ENCODE results near the gene HDAC8.

Gene HDAC8

DNA sequence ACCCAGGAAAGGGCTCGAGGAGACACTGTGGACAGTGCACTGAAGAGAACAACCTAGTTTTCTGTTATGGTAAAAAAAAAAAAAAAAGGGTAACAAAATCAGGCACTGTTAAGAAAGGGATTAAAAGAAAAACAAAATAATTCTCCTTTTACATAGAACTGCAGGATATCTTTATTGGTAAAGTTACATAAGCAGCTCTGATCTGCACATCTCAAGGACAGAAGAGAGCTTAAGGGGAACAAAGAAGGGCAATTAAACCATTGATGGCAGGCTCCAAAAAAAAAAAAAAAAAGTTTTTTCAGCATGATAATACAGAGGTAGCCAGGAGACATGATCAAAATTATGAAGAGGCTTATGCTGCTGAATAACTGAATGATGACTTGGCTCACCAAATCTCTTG lies 85.0 kb downstream of the HDAC8 start:
- no peak overlapping the region for H3K9ac ChIP-seq
- no peak overlapping the region for H3K4me2 ChIP-seq
- H3K27me3 ChIP-seq (ENCODE audit: insufficient read depth, low read depth): no peaks in the 10 kb centered on the region
- no peaks in the 10 kb centered on the region for H3K4me1 ChIP-seq (ENCODE audit: low read depth, poor library complexity, severe bottlenecking)
- no peaks in the 10 kb centered on the region for H3K36me3 ChIP-seq (ENCODE audit: insufficient read depth)
- H4K20me1 ChIP-seq (ENCODE audit: insufficient read depth): no peaks in the 10 kb centered on the region
- H3K27ac ChIP-seq: no peak overlapping the region
- H2AFZ ChIP-seq (ENCODE audit: low read depth): no peak overlapping the region
- H3K79me2 ChIP-seq (ENCODE audit: insufficient read depth, low read depth): no peaks in the 10 kb centered on the region
- TF ChIP-seq, protein P1, sequence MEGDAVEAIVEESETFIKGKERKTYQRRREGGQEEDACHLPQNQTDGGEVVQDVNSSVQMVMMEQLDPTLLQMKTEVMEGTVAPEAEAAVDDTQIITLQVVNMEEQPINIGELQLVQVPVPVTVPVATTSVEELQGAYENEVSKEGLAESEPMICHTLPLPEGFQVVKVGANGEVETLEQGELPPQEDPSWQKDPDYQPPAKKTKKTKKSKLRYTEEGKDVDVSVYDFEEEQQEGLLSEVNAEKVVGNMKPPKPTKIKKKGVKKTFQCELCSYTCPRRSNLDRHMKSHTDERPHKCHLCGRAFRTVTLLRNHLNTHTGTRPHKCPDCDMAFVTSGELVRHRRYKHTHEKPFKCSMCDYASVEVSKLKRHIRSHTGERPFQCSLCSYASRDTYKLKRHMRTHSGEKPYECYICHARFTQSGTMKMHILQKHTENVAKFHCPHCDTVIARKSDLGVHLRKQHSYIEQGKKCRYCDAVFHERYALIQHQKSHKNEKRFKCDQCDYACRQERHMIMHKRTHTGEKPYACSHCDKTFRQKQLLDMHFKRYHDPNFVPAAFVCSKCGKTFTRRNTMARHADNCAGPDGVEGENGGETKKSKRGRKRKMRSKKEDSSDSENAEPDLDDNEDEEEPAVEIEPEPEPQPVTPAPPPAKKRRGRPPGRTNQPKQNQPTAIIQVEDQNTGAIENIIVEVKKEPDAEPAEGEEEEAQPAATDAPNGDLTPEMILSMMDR (conservative IDR thresholded peaks at IDR 0.05; ENCODE audit: low read depth, low read length): no peak
- no peak overlapping the region for H3K4me3 ChIP-seq (IDR thresholded peaks at IDR 0.05; ENCODE audit: insufficient read depth, low read depth, low read length)

DNA sequence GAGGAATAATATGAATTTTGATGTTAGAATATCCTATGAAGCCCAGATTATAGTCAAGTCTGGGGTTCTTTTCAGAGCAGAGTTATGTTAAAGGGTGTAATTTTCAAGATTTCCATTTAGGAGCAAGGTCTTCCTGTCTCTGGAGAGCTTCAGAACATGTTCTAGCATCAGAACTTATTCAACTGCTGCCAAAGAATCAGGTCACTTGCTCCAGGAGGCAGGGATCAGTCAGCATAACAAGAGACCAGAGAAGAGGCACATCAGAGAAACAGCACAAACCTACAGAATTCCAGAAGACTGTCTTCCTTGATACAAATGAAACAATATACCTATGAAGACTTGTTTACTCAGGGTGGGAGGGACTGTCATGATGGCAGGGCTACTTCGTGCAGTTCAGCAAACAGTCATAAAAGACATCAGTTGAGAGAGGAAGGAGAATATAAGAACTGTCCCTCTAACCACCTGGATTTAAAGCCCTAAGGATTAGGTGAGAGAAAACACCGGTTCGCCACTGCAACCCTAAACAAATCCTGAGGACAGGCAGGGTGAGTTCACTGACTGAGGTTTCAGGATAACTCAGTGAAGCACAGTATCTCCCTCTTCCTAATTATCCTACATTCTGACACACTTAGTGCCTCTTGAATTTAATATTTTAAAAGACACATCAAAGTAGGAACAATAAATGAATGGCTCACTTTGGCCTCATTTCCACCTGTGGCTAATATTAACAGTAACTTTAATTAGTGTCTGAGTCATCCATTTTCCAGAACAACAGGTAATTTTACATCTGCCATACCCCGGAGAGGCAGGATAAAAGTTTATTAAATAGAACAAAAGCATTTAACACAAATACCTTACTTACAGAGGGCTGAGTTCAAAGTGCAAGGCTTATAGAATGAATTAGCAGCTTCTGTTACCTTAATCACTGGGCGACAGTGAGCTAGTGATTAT lies 93.0 kb downstream of the HDAC8 start:
- Histone ChIP-seq H3K36me3 (ENCODE audit: insufficient read depth) (no peaks in the 10 kb centered on the region), H3K4me1 (ENCODE audit: low read depth, poor library complexity, severe bottlenecking) (no peaks in the 10 kb centered on the region), H4K20me1 (ENCODE audit: insufficient read depth) (no peaks in the 10 kb centered on the region), H2AFZ (ENCODE audit: low read depth) (no peak overlapping the region), H3K9ac (no peak overlapping the region), H3K27me3 (ENCODE audit: insufficient read depth, low read depth) (no peaks in the 10 kb centered on the region), H3K4me2 (no peak overlapping the region), H3K79me2 (ENCODE audit: insufficient read depth, low read depth) (no peaks in the 10 kb centered on the region), H3K4me3 (IDR thresholded peaks at IDR 0.05; ENCODE audit: insufficient read depth, low read depth, low read length) (no peak overlapping the region), H3K27ac (no peak overlapping the region)
- TF ChIP-seq, protein P1 (conservative IDR thresholded peaks at IDR 0.05; ENCODE audit: low read depth, low read length): no peak

DNA sequence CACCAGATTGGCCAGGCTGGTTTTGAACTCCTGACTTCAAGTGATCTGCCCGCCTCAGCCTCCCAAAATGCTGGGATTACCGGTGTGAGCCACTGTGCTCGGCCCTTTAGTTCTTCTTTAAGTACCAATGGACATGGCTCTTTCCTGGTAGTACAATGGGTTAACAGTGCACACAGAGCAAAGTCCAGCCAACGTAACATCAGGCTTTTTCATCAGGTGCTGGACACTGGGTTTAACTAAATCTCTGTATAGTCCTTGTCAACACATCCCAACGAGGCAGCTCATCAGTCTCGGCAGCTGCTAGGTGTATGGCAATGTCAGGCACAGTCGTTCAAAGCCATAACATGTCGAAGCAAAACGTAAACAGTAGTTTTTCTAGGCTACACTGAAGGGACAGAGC lies 93.8 kb downstream of the HDAC8 start:
- H2AFZ ChIP-seq (ENCODE audit: low read depth): no peak overlapping the region

DNA sequence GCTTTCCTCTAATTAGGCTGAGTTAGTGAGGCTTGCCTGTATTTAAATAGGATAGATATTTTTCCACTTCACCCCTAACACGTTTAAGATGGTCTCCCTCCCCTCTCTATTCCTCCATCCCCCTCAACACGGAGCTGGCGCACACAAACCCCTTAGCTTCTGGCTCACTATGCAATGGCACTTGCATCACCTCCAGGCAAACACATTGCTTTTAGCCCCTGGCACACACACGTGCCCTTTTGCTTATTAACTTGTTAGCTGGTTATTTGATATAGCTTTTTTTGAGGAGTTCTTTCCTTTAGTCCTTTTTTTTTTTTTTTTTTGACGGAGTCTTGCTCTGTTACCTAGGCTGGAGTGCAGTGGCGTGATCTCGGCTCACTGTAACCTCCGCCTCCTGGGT lies 94.3 kb downstream of the HDAC8 start:
- H3K27me3 ChIP-seq (ENCODE audit: insufficient read depth, low read depth): no peaks in the 10 kb centered on the region
- H3K4me3 ChIP-seq (IDR thresholded peaks at IDR 0.05; ENCODE audit: insufficient read depth, low read depth, low read length): no peak overlapping the region
- H2AFZ ChIP-seq (ENCODE audit: low read depth): no peak overlapping the region
- H3K36me3 ChIP-seq (ENCODE audit: insufficient read depth): no peaks in the 10 kb centered on the region
- no peak overlapping the region for H3K4me2 ChIP-seq
- H3K79me2 ChIP-seq (ENCODE audit: insufficient read depth, low read depth): no peaks in the 10 kb centered on the region
- no peak overlapping the region for H3K27ac ChIP-seq
- H3K4me1 ChIP-seq (ENCODE audit: low read depth, poor library complexity, severe bottlenecking): no peaks in the 10 kb centered on the region
- H4K20me1 ChIP-seq (ENCODE audit: insufficient read depth): no peaks in the 10 kb centered on the region
- no peak overlapping the region for H3K9ac ChIP-seq
- TF ChIP-seq, protein P1 (conservative IDR thresholded peaks at IDR 0.05; ENCODE audit: low read depth, low read length): no peak

More for the DNA sequence above, 93.8 kb downstream of the HDAC8 start:
- Histone ChIP-seq H3K36me3 (ENCODE audit: insufficient read depth) (no peaks in the 10 kb centered on the region), H3K27ac (no peak overlapping the region), H3K79me2 (ENCODE audit: insufficient read depth, low read depth) (no peaks in the 10 kb centered on the region), H3K9ac (no peak overlapping the region), H3K27me3 (ENCODE audit: insufficient read depth, low read depth) (no peaks in the 10 kb centered on the region), H3K4me1 (ENCODE audit: low read depth, poor library complexity, severe bottlenecking) (no peaks in the 10 kb centered on the region), H4K20me1 (ENCODE audit: insufficient read depth) (no peaks in the 10 kb centered on the region), H3K4me2 (no peak overlapping the region), H3K4me3 (IDR thresholded peaks at IDR 0.05; ENCODE audit: insufficient read depth, low read depth, low read length) (no peak overlapping the region)
- TF ChIP-seq, protein P1 (conservative IDR thresholded peaks at IDR 0.05; ENCODE audit: low read depth, low read length): no peak

All from KMS-11 (cell line).